RWPE2 (cell line): Measurements from ENCODE around the gene LARGE2.
A peak's percentile ranks its signal among the peaks of the same experiment; 100 is the strongest.

ENCODE experiments used
- ATAC-seq: fragments of 200-7000 bp; cut with Tn5 transposase; 3 replicates; pipeline ENCODE4 v1.9.1; 2021; ENCODE audit warnings: low read depth
- DNase-seq: peaks from one replicate; pipeline ENCODE4 v3.0.0-alpha.2; 2020; ENCODE audit warnings: low spot score
- H3K27ac ChIP-seq: fragments of 450-650 bp; 2 replicates; pipeline ENCODE4 v1.5.1; 2017; ENCODE audit warnings: mild to moderate bottlenecking; ENCODE audit not compliant: poor library complexity, severe bottlenecking
- H3K27me3 ChIP-seq: fragments of 250-450 bp; sonication (Bioruptor Pico); 2 replicates; pipeline ENCODE4 v1.5.1; 2021; ENCODE audit warnings: mild to moderate bottlenecking, moderate library complexity; ENCODE audit not compliant: insufficient read depth, poor library complexity, severe bottlenecking
- H3K36me3 ChIP-seq: fragments of 250-450 bp; sonication (Bioruptor Pico); 2 replicates; pipeline ENCODE4 v1.5.1; 2020; ENCODE audit warnings: low read depth, mild to moderate bottlenecking, moderate library complexity
- H3K4me1 ChIP-seq: fragments of 250-450 bp; sonication (Bioruptor Pico); 2 replicates; pipeline ENCODE4 v1.5.1; 2021; ENCODE audit warnings: mild to moderate bottlenecking, moderate library complexity; ENCODE audit not compliant: insufficient read depth, poor library complexity, severe bottlenecking
- H3K4me3 ChIP-seq: fragments of 250-450 bp; sonication (Bioruptor Pico); 2 replicates; pipeline ENCODE4 v1.5.1; 2021; ENCODE audit warnings: mild to moderate bottlenecking, moderate library complexity; ENCODE audit not compliant: severe bottlenecking
- H3K9me3 ChIP-seq: fragments of 250-450 bp; sonication (Bioruptor Pico); 2 replicates; pipeline ENCODE4 v1.5.1; 2021; ENCODE audit warnings: mild to moderate bottlenecking, moderate library complexity; ENCODE audit not compliant: severe bottlenecking
- CTCF ChIP-seq: fragments of 450-650 bp; IDR thresholded peaks from one replicate; pipeline ENCODE4 v1.5.1; 2017; ENCODE audit warnings: mild to moderate bottlenecking, moderate library complexity; ENCODE audit not compliant: poor library complexity, severe bottlenecking

Gene LARGE2

GRCh38 chr11:45879803-45880686 lies 42.4 kb upstream of the LARGE2 start:
- DNase-seq, result no peak
- TF ChIP-seq CTCF, result no peak

GRCh38 chr11:45880772-45881570 lies 41.5 kb upstream of the LARGE2 start:
- peaks cover 9% of the 10 kb centered on the region for H3K4me1 ChIP-seq
- no peak overlapping the region for H3K4me3 ChIP-seq
- peaks cover 15% of the 10 kb centered on the region for H3K36me3 ChIP-seq
- ATAC-seq, result no peak
- H3K27me3 ChIP-seq, result no peaks in the 10 kb centered on the region
- no peaks in the 10 kb centered on the region for H3K9me3 ChIP-seq
- no peak for DNase-seq
- peak overlapping the region; percentile 58 for H3K27ac ChIP-seq
- TF ChIP-seq CTCF, result no peak

More at GRCh38 chr11:45879803-45880686, 42.4 kb upstream of the LARGE2 start:
- Histone ChIP-seq H3K4me1 (peaks cover 9% of the 10 kb centered on the region), H3K4me3 (no peak overlapping the region), H3K27ac (peak overlapping the region; percentile 58), H3K9me3 (no peaks in the 10 kb centered on the region), H3K27me3 (no peaks in the 10 kb centered on the region), H3K36me3 (peaks cover 15% of the 10 kb centered on the region)
- ATAC-seq, result peak; percentile 83

GRCh38 chr11:45881708-45882368 lies 40.6 kb upstream of the LARGE2 start:
- DNase-seq (no peak), ATAC-seq (no peak)
- Histone ChIP-seq H3K4me1 (peaks cover 9% of the 10 kb centered on the region), H3K9me3 (no peaks in the 10 kb centered on the region), H3K36me3 (peaks cover 15% of the 10 kb centered on the region), H3K27ac (no peak overlapping the region), H3K27me3 (no peaks in the 10 kb centered on the region), H3K4me3 (no peak overlapping the region)
- no peak for TF ChIP-seq CTCF

- peaks cover 9% of the 10 kb centered on the region for H3K4me1 ChIP-seq
- no peaks in the 10 kb centered on the region for H3K9me3 ChIP-seq
- no peak for TF ChIP-seq CTCF
- peak overlapping the region; percentile 71 for H3K4me3 ChIP-seq
- DNase-seq, result no peak
- no peak for ATAC-seq
- no peak overlapping the region for H3K27ac ChIP-seq
- no peaks in the 10 kb centered on the region for H3K27me3 ChIP-seq
- peaks cover 6% of the 10 kb centered on the region; the same call in 1 of the 2 replicates for H3K36me3 ChIP-seq
These were observed 37.8 kb upstream of the LARGE2 start for GRCh38 chr11:45884596-45885185.
